Adrenal gland (tissue), 12 donors: Measurements from ENCODE around the gene WWTR1. TPM values are rescaled to one million over a fixed set of nuclear protein-coding genes. Genes with fewer than 3 reads are reported as not detected.

Source experiments
- DNase-seq, 7 donors: peaks; one replicate each; pipeline ENCODE4 v3.0.0-alpha.2; 2019 to 2020
- H3K27ac ChIP-seq, 5 donors: fragments of 200-600 bp; sonication (generic) in 4 of 5; 1 replicate in 3 of 5; 2 replicates in 2 of 5; pipeline versions ENCODE4 v1.5.1 to v1.8.0; 2016 to 2020; ENCODE audit warnings: mild to moderate bottlenecking in 1 of 5
- H3K27me3 ChIP-seq: fragments of 200-600 bp; 2 replicates; pipeline ENCODE4 v1.8.0; 2021
- H3K36me3 ChIP-seq, 2 donors: fragments of 200-600 bp; replicated peaks in 1 of 2; 1 replicate in 1 of 2; 2 replicates in 1 of 2; pipeline versions ENCODE4 v1.5.1 to v1.8.0; 2018 to 2022
- H3K4me1 ChIP-seq, 2 donors: fragments of 200-600 bp; replicated peaks in 1 of 2; 1 replicate in 1 of 2; 2 replicates in 1 of 2; pipeline versions ENCODE4 v1.5.1 to v1.8.0; 2018 to 2021
- H3K4me3 ChIP-seq, 4 donors: fragments of 200-600 bp; sonication (generic) in 3 of 4; one replicate each; pipeline ENCODE4 v1.5.1; 2016 to 2018
- H3K9me3 ChIP-seq, 3 donors: fragments of 200-600 bp; sonication (generic) in 1 of 3; replicated peaks in 1 of 3; 1 replicate in 2 of 3; 2 replicates in 1 of 3; pipeline versions ENCODE4 v1.5.1 to v1.8.0; 2016 to 2021
- CTCF ChIP-seq, 6 experiments: fragments of 450-650 bp in 4 of 6; fragments of 200-600 bp in 2 of 6; sonication (generic) in 1 of 6; IDR thresholded peaks; 1 replicate in 5 of 6; 2 replicates in 1 of 6; pipeline versions ENCODE4 v1.5.1 to v1.8.0; 2016 to 2021; ENCODE audit warnings: antibody characterized with exemption in 6 of 6, mild to moderate bottlenecking in 2 of 6, moderate library complexity in 1 of 6
- POLR2A ChIP-seq, 2 donors: fragments of 450-650 bp; IDR thresholded peaks; one replicate each; pipeline ENCODE4 v1.6.1; 2017; ENCODE audit warnings: antibody characterized with exemption in 2 of 2, mild to moderate bottlenecking in 2 of 2, moderate library complexity in 1 of 2
- WGBS, 4 donors: extraction: QIAGEN DNeasy Blood & Tissue Kit in 2 of 4; methylation state at CpG; one replicate each; pipeline versions ENCODE4 v1.1.5 to v1.1.7; 2013 to 2017; 5-methylcytosine and 5-hydroxymethylcytosine counted together
- intact Hi-C, 2 donors: fragments of 100-400 bp; cut with DNase I; formaldehyde crosslinking; loops; one replicate each; pipeline versions ENCODE4 v1.14.1 to v1.15.0; 2022 to 2023
- polyA plus RNA-seq, 3 donors: library from polyadenylated mRNA; stranded (reverse); fragments of 200-250 nt in 2 of 3; fragments of 350-450 nt in 1 of 3; fragmentation: Illumina TruSeq in 1 of 3; extraction: RNeasy Lipid Tissue Mini Kit (QIAGEN cat#74804) in 1 of 3; gene quantifications; one replicate each; pipeline ENCODE4 v1.2.3, GENCODE V29; 2013 to 2014
- total RNA-seq, 9 donors: library from RNA; depleted of rRNA in 4 of 9; stranded (reverse); fragments of >200 nt in 4 of 9; fragments of 120-200 nt in 1 of 9; fragmentation: NEBNext Ultra II Directional in 1 of 9; extraction: Animal tissue kit (Norgen Biotek cat#: 25700) in 1 of 9; gene quantifications; one replicate each; pipeline versions ENCODE4 v1.1.0 to v1.2.4, GENCODE V29; 2013 to 2023
- donor health status: healthy with polysubstance abuse.
- donor health status: Bipolar disorder and iron deficiency.
- donor health status: DM: yes; HTN: yes; CAD: no.
- donor health status: DM: no; HTN: no; CAD: no.
- donor health status: DM: no; HTN: no; CAD: no.
- donor health status: DM: yes; HTN: yes; CAD: no.

WWTR1 gene
- total and polyA plus RNA-seq, 12 donors, result 11.9 to 56.2 (median 35.6) TPM

GRCh38 chr3:149593418-149594160, 64.2 kb downstream of the WWTR1 start:
- no peaks in the 10 kb centered on the region for H3K9me3 ChIP-seq
- 87 to 90% (median 89%) methylated on average over 8 of the region's 8 CpGs for WGBS, 4 donors
- no peak for DNase-seq
- no peak for TF ChIP-seq CTCF (IDR thresholded peaks at IDR 0.05)
- TF ChIP-seq POLR2A (IDR thresholded peaks at IDR 0.05), result no peak
- H3K27me3 ChIP-seq, result no peaks in the 10 kb centered on the region
- intact Hi-C loops, result loop anchor here in 1 of 2 donors (10.0 kb wide), 1 partner anchor 61 kb away; the partner anchor contains the start of gene WWTR1
- no peaks in the 10 kb centered on the region for H3K36me3 ChIP-seq
- H3K27ac ChIP-seq, result no peak overlapping the region
- peaks cover 0 to 29% of the 10 kb centered on the region in 2 donors for H3K4me1 ChIP-seq
- no peak overlapping the region for H3K4me3 ChIP-seq

GRCh38 chr3:149592758-149593240, 65.0 kb downstream of the WWTR1 start:
- 40 to 46% (median 44%) methylated on average over 9 of the region's 9 CpGs for WGBS, 4 donors
- H3K9me3 ChIP-seq, result no peaks in the 10 kb centered on the region
- no peak for TF ChIP-seq POLR2A (IDR thresholded peaks at IDR 0.05)
- no peak for TF ChIP-seq CTCF (IDR thresholded peaks at IDR 0.05)
- no peak overlapping the region for H3K4me3 ChIP-seq
- peak; percentile 54 to 86 (median 76) for DNase-seq
- intact Hi-C loops, result loop anchor here in 1 of 2 donors (10.0 kb wide), 1 partner anchor 62 kb away; the partner anchor contains the start of gene WWTR1
- no peaks in the 10 kb centered on the region for H3K27me3 ChIP-seq
- H3K4me1 ChIP-seq, result peaks cover 0 to 29% of the 10 kb centered on the region in 2 donors
- H3K27ac ChIP-seq, result peak overlapping the region in 2 of 5 donors; percentile 18 to 27
- no peaks in the 10 kb centered on the region for H3K36me3 ChIP-seq

GRCh38 chr3:149590691-149591441, 67.0 kb downstream of the WWTR1 start:
- no peak for DNase-seq
- no peak overlapping the region for H3K4me3 ChIP-seq
- intact Hi-C loops, result loop anchor here in 1 of 2 donors (10.0 kb wide), 1 partner anchor 64 kb away; the partner anchor contains the start of gene WWTR1
- peaks cover 0 to 27% of the 10 kb centered on the region in 2 donors for H3K4me1 ChIP-seq
- 74 to 86% (median 82%) methylated on average over 4 of the region's 4 CpGs for WGBS, 4 donors
- no peaks in the 10 kb centered on the region for H3K9me3 ChIP-seq
- H3K36me3 ChIP-seq, result no peaks in the 10 kb centered on the region
- H3K27ac ChIP-seq, result peak overlapping the region in 1 of 5 donors; percentile 49
- TF ChIP-seq POLR2A (IDR thresholded peaks at IDR 0.05), result no peak
- TF ChIP-seq CTCF (IDR thresholded peaks at IDR 0.05), result no peak
- H3K27me3 ChIP-seq, result no peaks in the 10 kb centered on the region

- Histone ChIP-seq H3K27me3 (no peaks in the 10 kb centered on the region), H3K36me3 (no peaks in the 10 kb centered on the region), H3K4me3 (no peak overlapping the region), H3K4me1 (peaks cover 0 to 30% of the 10 kb centered on the region in 2 donors), H3K27ac (peak overlapping the region in 1 of 5 donors; percentile 60), H3K9me3 (no peaks in the 10 kb centered on the region)
- WGBS, 4 donors, result 59 to 68% (median 61%) methylated on average over 4 of the region's 4 CpGs
- TF ChIP-seq POLR2A (IDR thresholded peaks at IDR 0.05) (no peak), CTCF (IDR thresholded peaks at IDR 0.05) (no peak)
- no peak for DNase-seq
- intact Hi-C loops, result no loop called here
Observed at GRCh38 chr3:149589332-149589731, 68.5 kb downstream of the WWTR1 start.
